Keratinocyte (primary cell): ENCODE measurements around the gene APEH. TPM values are rescaled to one million over a fixed set of nuclear protein-coding genes. Genes with fewer than 3 reads are reported as not detected.

Experiments
- DNase-seq: peaks from one replicate; pipeline ENCODE4 v3.0.0-alpha.2; 2011; ENCODE audit warnings: low read depth, missing footprints, low spot score
- FAIRE-seq: peaks from 2 replicates; lab custom pipeline; 2011; peaks lifted over from hg19 to GRCh38; lab: Jason Lieb, UNC
- H2AFZ ChIP-seq: 2 replicates; pipeline ENCODE4 v1.6.0; 2012; ENCODE audit warnings: low read length, control low read depth, inconsistent platforms; ENCODE audit not compliant: control insufficient read depth
- H3K27ac ChIP-seq: 2 replicates; pipeline ENCODE4 v1.5.1; 2011; ENCODE audit warnings: low read length; ENCODE audit not compliant: control insufficient read depth, insufficient read depth
- H3K27me3 ChIP-seq: 3 replicates; pipeline ENCODE4 v1.6.0; 2011; ENCODE audit warnings: low read length; ENCODE audit not compliant: control insufficient read depth, insufficient read depth; ENCODE audit errors: extremely low read depth
- H3K36me3 ChIP-seq, 2 experiments: 2 replicates in 1 of 2; 3 replicates in 1 of 2; pipeline ENCODE4 v1.5.1; 2011; ENCODE audit warnings: low read length in 2 of 2, mild to moderate bottlenecking in 1 of 2; ENCODE audit not compliant: control insufficient read depth in 2 of 2, insufficient read depth in 2 of 2; ENCODE audit errors: extremely low read depth in 1 of 2
- H3K4me1 ChIP-seq: 3 replicates; pipeline ENCODE4 v1.5.1; 2011; ENCODE audit warnings: low read length; ENCODE audit not compliant: control insufficient read depth, insufficient read depth; ENCODE audit errors: extremely low read depth
- H3K4me2 ChIP-seq: 3 replicates; pipeline ENCODE4 v1.6.0; 2011; ENCODE audit warnings: low read depth, low read length; ENCODE audit not compliant: control insufficient read depth, insufficient read depth; ENCODE audit errors: extremely low read depth
- H3K4me3 ChIP-seq, 3 experiments: fragments of 200-600 bp in 1 of 3; sonication (generic) in 1 of 3; 2 replicates in 2 of 3; 3 replicates in 1 of 3; pipeline ENCODE4 v1.5.1; 2011 to 2016; ENCODE audit warnings: low read length in 3 of 3, mild to moderate bottlenecking in 3 of 3, control low read depth in 2 of 3, inconsistent platforms in 1 of 3, low read depth in 1 of 3, mixed read lengths in 1 of 3, mixed run types in 1 of 3, moderate library complexity in 1 of 3; ENCODE audit not compliant: control insufficient read depth in 2 of 3, insufficient read depth in 2 of 3; ENCODE audit errors: extremely low read depth in 1 of 3
- H3K79me2 ChIP-seq: 2 replicates; pipeline ENCODE4 v1.6.0; 2012; ENCODE audit warnings: low read length; ENCODE audit not compliant: control insufficient read depth, insufficient read depth
- H3K9ac ChIP-seq: 3 replicates; pipeline ENCODE4 v1.6.0; 2011; ENCODE audit warnings: low read length; ENCODE audit not compliant: control insufficient read depth, insufficient read depth; ENCODE audit errors: extremely low read depth
- H3K9me1 ChIP-seq: 3 replicates; pipeline ENCODE4 v1.6.0; 2011; ENCODE audit warnings: low read length; ENCODE audit not compliant: control insufficient read depth, insufficient read depth; ENCODE audit errors: extremely low read depth
- H3K9me3 ChIP-seq: 2 replicates; pipeline ENCODE4 v1.5.1; 2012; ENCODE audit warnings: low read depth, low read length; ENCODE audit not compliant: control insufficient read depth
- H4K20me1 ChIP-seq: 3 replicates; pipeline ENCODE4 v1.6.0; 2011; ENCODE audit warnings: low read length; ENCODE audit not compliant: control insufficient read depth, insufficient read depth; ENCODE audit errors: extremely low read depth
- CTCF ChIP-seq, 3 experiments: IDR thresholded peaks in 1 of 3; conservative IDR thresholded peaks in 1 of 3; optimal IDR thresholded peaks in 1 of 3; 2 replicates in 2 of 3; 3 replicates in 1 of 3; pipeline versions ENCODE3 to v1.5.1; 2011; ENCODE audit warnings: low read length in 3 of 3, mild to moderate bottlenecking in 3 of 3, moderate library complexity in 2 of 3, control low read depth in 1 of 3, inconsistent platforms in 1 of 3; ENCODE audit not compliant: insufficient read depth in 2 of 3; ENCODE audit errors: extremely low read depth in 1 of 3
- EZH2 ChIP-seq: IDR thresholded peaks from one replicate; pipeline ENCODE4 v1.6.1; 2012; ENCODE audit warnings: inconsistent platforms, mild to moderate bottlenecking, low read length, moderate library complexity
- dilution Hi-C: fragments of 300-500 bp; cut with MboI; formaldehyde crosslinking; loops from one replicate; pipeline ENCODE4 v1.7.0; 2020; ENCODE audit warnings: low sequenced_read_pairs; ENCODE audit not compliant: extremely low pct_ligation_motif_present
- polyA plus RNA-seq, 5 experiments: library from polyadenylated mRNA; depleted of rRNA in 3 of 5; stranded (reverse) in 3 of 5; stranded (forward) in 1 of 5; unstranded in 1 of 5; fragments of >200 nt; gene quantifications; 1 replicate in 1 of 5; 2 replicates in 3 of 5; 3 replicates in 1 of 5; pipeline versions ENCODE4 v1.2.1 to v1.2.3, GENCODE V29; 2011 to 2012; ENCODE audit warnings: missing spikeins in 2 of 5, low read depth in 1 of 5, low replicate concordance in 1 of 5

APEH gene
- polyA plus RNA-seq, 1 donor (not counting 4 experiments of a cell fraction or from before 2014, with no cell fraction given), result 106 TPM

GRCh38 chr3:49654176-49654825 is 19.9 kb upstream of the APEH start:
- no peaks in the 10 kb centered on the region for H3K79me2 ChIP-seq
- FAIRE-seq, result no peak
- no peaks in the 10 kb centered on the region for H4K20me1 ChIP-seq
- TF ChIP-seq EZH2, result no peak
- no peak for TF ChIP-seq CTCF (optimal IDR thresholded peaks at IDR 0.05 in 1 of 3, IDR thresholded peaks at IDR 0.05 in 1 of 3, conservative IDR thresholded peaks at IDR 0.05 in 1 of 3; ENCODE audit: extremely low read depth in 1 of 3, insufficient read depth in 2 of 3, low read length in 3 of 3)
- H3K9me3 ChIP-seq, result no peaks in the 10 kb centered on the region
- DNase-seq, result no peak
- no peak overlapping the region for H3K4me2 ChIP-seq
- no peaks in the 10 kb centered on the region for H3K36me3 ChIP-seq
- H3K9ac ChIP-seq, result no peak overlapping the region
- H3K4me1 ChIP-seq, result peaks cover 3% of the 10 kb centered on the region
- no peak overlapping the region for H2AFZ ChIP-seq
- H3K4me3 ChIP-seq, result no peak overlapping the region
- dilution Hi-C loops, result loop anchor here (25.0 kb wide), 1 partner anchor 92 kb away; the partner anchor contains the start of gene BSN
- H3K9me1 ChIP-seq, result no peaks in the 10 kb centered on the region
- peaks cover 25% of the 10 kb centered on the region for H3K27me3 ChIP-seq
- no peak overlapping the region for H3K27ac ChIP-seq

GRCh38 chr3:49654955-49655556 is 19.1 kb upstream of the APEH start:
- H3K36me3 ChIP-seq, result no peaks in the 10 kb centered on the region
- no peak for FAIRE-seq
- no peaks in the 10 kb centered on the region for H3K9me3 ChIP-seq
- TF ChIP-seq EZH2, result no peak
- no peak for TF ChIP-seq CTCF (optimal IDR thresholded peaks at IDR 0.05 in 1 of 3, IDR thresholded peaks at IDR 0.05 in 1 of 3, conservative IDR thresholded peaks at IDR 0.05 in 1 of 3; ENCODE audit: extremely low read depth in 1 of 3, insufficient read depth in 2 of 3, low read length in 3 of 3)
- H3K4me3 ChIP-seq, result no peak overlapping the region
- H2AFZ ChIP-seq, result no peak overlapping the region
- H3K4me2 ChIP-seq, result no peak overlapping the region
- H3K79me2 ChIP-seq, result no peaks in the 10 kb centered on the region
- no peaks in the 10 kb centered on the region for H3K4me1 ChIP-seq
- H3K27me3 ChIP-seq, result peaks cover 25% of the 10 kb centered on the region
- no peak for DNase-seq
- no peak overlapping the region for H3K27ac ChIP-seq
- H4K20me1 ChIP-seq, result no peaks in the 10 kb centered on the region
- no peaks in the 10 kb centered on the region for H3K9me1 ChIP-seq
- H3K9ac ChIP-seq, result no peak overlapping the region
- dilution Hi-C loops, result loop anchor here (25.0 kb wide), 1 partner anchor 93 kb away; the partner anchor contains the start of gene BSN
